Cortex of kidney (tissue), 1 donor: ENCODE data around the gene GALNT15.

Source experiments
- DNase-seq: peaks from one replicate; lab custom pipeline; 2025; lab: John Stamatoyannopoulos, UW

Gene GALNT15

DNA sequence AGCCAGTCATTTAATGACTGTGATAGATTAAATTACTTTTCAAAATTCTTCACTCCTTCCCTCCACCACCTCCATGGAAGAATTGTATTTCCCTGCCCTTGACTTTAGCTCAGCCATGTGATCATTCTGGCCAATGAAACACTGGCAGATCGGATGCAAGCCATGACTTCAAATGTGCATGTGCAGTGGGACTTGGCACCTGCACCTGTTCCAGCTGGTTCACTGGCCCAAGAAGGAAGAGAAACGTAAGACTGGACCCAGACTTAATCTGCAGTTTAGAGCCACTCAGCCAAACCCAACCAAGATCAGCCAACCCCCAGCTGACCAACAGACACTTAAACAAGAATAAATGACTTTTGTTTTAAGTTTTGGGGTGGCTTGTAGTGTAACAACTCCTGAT, 78.5 kb downstream of the GALNT15 start:
- DNase-seq = no peak

DNA sequence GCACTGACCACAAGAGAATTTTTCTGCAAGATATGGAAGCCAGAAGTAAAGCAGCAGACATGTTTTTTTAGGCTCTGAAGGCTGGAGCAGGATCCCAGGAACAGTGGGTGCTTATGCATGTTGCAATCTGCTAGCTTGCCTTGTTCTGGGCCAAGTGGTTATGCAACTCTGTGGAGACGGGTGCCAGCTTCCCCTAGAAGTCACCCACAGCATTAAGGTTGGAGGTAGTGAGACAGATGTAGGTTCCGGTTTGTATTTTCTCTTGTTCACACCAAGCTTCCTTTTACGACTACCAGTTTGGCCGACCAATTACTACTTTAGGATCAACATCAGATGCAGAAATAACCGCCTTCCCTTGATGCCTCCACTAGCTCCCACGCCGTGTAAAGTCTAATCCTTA, 79.1 kb downstream of the GALNT15 start:
- DNase-seq = no peak

DNA sequence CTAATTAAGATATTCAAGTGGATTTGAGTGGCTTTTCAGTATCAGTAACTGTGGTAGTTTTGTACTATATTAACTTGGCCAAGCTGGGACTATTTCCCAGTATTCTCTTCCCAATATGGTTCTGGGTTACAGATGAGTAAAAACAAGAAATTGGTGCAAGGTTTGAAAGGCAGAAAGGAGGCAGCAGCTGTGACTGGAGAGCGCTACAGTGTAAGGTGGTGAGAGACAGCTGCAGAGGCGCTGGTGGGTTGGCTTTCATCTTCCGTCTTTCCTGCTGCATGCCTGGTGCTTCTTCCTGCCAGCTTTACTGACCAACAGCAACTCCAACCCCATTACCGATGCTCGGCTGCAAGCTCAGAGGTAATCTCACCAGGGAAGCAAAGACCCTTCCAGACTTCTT, 80.4 kb downstream of the GALNT15 start:
- no peak for DNase-seq

DNA sequence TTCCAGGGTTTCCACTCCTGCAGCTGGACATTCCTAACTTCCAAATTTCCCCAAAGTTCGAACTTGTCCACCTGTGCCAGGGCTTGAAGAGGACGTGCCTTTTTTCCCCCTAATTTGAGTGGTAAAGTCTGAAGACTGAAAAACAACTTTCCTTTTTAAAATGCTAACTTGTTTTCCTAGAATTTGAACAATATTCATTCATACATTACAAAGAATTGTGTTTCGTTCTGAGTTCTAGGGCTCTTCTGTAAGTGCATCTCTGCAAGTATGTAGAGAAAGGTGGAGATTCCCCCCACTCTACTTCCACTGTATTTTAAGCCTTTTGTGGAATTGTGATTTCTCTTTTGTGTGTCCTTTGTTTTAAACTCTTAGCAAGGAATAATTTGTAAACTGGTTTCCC, 80.8 kb downstream of the GALNT15 start:
- DNase-seq = no peak

DNA sequence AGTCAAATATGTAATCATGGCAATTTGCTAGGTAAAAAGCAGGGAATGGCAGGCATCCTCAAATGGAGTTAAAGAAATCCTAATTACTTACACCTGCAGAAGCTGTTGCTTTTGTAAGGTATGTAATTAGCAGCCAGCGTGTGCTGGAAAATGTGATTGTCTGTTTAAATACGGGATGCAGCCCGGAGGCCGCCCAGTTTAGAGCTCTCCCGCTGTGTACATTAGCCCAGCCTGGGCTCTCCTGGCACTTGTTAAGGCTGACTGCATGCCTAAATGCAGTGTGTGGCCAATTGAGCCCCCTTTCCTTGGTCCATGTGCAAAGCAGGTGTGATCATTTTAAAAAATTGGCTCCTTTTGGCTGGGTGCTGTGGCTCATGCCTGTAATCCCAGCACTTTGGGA, 81.2 kb downstream of the GALNT15 start:
- DNase-seq = no peak

DNA sequence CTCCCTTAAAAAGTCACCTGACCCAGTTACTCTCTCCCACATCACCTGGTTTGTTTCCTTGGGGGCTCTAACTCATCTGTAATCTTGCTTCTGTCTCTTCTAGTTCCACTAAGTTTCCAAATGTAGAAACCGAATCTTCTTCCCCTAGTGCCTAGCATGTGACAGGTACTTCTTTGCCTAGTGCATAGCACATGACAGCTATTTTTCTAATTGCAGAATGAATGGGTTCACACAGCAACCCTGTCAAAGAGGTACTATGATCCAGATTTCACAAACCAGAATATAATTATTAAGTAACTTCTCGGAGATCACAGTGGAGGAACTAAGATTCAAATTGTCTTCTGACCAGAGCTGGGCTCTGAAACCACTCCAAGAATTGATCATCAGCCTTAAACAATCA, 82.8 kb downstream of the GALNT15 start:
- DNase-seq = no peak

DNA sequence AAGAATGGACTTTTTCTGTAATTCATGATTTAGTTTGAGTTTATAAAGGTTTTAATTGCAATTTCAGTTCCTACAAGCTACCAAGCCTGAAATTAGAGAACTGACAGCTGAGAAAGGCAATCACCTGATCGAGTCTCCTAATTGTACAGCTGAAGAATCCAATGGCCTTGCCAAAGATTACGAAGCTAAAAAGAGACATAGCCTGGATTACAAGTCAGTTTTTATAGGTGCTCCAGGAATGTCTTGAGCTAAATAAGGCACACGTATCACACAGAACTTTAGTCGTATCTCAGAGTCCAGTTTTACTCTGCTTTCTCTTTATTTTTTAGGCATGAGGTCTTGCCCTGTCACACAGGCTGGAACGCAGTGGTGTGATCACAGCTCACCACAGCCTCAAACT, 83.7 kb downstream of the GALNT15 start:
- DNase-seq = no peak

DNA sequence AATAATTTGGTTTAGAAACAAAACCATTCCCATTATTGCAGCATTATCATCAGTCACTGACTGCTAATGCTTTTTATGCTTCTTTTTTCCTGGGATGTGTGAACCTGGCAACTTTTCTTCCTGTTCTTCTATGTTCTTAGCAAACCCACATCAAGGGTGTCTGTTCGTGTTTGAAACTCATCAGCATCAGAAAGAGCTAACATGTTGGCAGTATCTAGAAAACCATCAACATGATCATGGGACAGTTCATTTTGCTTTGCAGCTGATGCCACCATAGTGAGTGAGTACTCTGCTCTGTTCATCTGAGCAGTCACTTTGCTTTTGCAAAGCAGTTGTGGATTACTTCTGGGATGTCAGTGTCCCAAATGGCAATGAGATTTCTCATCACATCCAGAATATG, 84.4 kb downstream of the GALNT15 start:
- DNase-seq = no peak

DNA sequence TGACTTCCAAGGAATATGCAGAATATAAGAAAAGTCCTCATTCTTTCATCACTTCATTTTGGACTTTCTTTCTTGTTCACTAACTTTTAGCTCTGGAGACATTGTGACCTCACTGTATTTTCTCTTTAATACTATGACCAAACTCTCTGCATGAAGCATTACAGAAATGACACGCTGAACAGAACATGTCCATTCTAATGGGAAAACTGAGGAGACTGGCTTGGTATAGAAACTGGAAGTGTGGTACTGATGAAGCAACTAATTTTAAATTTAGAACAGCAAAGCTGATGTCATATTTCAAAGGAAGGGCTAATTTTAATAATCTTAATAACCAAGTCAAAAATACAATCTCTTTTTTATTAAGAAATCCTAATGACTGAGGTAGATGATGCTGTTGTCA, 85.6 kb downstream of the GALNT15 start:
- no peak for DNase-seq

DNA sequence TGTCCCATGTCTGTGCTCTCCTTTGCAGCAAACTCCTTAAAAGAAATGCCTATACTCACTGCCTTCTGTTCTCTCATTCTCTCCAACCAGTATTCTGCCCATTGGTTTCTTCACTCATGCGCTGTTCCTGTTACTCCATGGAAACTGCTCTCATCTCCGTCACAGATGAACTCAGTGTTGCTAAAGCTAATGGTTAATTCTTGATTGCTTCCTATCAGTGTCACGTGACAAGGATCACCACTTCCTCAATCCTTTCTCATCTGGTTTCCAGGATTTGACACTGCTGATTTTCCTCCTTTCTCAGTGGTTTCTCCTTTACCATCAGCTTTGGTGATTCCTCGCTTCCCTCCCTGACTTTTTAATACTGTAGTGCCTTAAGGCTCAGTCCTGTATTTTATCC, 87.7 kb downstream of the GALNT15 start:
- no peak for DNase-seq

DNA sequence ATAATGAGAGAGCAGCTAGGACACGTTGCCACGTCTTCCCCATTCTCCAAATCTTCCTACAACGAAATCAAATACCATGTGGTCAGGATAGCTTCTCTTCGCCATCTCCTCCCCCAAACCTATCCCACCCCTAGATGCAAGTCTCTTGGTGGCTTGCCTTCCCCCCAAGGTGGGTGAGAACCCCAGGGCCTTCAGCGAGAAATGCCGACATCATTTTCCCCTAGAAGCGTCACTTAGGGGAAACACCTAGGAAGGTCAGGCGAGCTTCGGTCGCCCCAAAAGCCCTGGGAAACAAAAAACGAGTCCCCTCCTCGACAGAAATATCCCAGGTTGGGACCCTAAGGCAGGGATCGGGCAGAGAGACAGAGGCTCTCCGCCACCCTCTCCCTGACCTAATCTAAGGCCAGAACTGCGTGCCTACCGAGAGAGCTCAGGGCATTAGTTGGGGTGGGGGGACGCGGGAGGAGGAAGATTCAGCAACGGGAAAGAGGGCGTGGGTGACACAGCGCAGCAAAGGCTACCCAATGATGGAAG, 89.8 kb downstream of the GALNT15 start:
- DNase-seq = no peak

DNA sequence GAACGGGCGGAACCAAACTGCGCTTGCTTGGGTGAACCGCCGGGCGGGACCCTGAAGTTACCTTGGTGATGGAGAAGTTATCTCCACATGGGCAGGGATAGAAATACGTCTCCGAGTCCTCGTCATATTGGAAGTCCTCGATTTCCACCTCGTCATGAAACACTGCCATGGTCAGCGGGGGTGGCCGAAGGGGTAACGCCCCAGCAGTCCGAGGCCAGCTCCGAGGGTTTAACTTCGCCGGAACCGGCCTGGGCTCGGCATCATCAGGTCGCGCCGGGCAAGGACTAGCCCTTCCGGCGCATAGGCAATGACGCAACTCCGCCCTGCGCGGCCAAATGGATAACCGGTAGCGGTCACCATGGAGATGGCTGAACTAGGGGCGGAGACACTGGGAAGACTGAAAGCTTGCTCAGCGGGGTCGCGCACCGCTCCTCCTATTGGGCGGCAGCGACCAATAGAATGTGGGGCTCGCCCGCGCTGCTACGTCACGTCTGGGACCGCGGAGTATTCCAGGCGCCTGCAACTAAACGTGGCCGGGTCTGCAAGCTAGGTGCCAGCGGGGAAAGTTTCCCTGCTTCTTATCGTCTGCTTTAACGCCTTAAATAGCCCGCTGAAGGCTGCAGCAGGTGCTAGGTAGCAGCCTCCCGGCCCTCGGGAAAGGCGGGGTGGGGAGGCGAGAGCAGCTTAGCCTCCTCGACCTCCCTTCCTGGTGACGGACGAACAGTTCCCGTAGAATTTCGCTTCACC, 90.4 kb downstream of the GALNT15 start, which contains the start of the genes DPH3 and OXNAD1:
Gene DPH3 (minus strand): TSS at position 236 of the 747 bp plus-strand sequence. CDS start 67 bp downstream, at position 169.
Gene OXNAD1 (plus strand): TSS at position 505 of the 747 bp plus-strand sequence. CDS start 5,741 bp downstream, outside the sequence.
- peak; percentile 76 for DNase-seq

DNA sequence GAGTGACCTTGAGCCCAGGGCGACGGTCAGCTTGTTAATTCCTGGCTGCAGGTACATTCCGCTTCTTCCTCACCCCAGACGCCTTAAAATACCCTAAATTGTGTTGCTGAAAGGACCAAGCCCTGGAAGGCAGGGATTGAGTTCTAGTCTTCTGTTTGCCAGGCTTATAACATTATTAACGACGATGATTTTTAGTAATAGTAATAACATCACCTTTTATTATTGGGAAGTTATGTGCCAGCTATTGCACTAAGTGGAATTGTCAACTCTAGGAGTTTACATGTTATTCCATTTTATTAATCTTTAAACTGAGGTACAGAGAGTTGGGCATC, 90.9 kb downstream of the GALNT15 start:
- DNase-seq = no peak

DNA sequence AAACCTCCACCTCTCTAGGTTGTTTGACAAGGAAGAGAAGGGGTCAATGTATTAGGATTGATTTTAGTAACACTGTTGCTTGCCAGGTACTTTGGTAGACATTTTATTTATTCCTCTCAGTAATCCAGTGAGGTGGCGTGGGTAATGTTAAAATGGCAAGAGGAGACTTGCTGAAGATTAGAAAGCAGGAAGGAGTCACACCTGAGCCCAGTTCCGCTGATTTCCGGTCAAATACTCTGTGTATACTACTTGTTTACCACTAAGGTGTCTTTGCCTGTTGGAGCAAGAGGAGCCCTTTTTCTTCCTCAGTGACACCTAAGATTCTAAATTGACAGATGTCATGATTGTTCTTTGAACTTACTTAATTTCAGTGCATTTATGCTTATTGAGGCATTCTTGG, 92.2 kb downstream of the GALNT15 start:
- DNase-seq = no peak

DNA sequence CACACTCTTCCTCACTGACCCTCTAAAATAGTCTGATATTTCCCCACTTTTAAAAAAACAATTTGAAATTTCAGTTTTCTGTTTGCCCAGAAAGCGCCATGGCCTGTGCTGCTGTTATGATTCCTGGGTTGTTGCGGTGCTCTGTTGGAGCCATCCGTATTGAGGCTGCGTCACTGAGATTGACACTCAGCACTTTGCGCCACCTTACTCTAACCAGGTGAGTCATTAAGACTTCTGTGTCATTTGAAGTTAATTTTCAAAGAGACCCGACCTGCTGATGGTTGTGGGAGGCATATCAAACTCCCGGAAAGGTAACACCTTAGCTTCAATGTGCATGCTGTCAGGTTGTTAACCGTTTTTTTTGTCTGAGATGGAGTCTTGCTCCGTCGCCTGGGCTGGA, 96.4 kb downstream of the GALNT15 start:
- no peak for DNase-seq

DNA sequence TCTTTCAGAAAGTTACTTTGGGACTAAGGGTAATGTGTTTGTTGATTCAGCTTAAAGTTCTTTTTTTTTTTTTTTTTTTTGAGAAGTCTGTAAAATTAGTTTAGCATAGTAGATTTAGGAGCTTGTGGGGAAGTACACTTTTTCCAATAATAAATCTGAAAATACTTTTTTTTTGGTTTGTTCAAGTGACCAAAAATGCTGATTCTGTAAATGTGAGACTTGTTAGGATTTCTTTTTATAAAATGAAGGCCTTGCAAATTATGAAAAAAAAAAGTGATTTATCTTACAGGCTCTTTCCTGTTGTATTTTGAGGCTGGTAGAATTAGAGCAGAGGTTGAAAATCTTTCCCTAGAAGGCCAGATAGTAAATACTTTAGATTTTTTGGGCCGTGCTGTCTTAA, 98.1 kb downstream of the GALNT15 start:
- no peak for DNase-seq

DNA sequence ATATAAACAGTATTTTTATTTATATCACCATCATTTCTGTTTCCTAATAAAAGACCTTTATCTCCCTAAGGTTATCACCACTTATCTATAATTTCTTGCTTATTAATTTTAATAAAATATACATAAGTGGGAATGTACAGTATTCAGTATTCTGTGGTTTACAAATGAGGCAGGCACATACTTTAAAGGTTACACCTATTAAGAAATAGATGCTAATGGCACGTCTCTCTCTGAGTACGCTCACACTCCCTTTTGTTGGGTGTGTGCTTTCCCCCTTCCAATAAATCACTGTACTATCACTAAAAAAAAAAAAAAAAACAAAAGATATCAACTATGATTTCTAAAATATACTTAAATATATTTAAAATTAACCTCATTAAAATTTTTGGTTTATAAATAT, 99.4 kb downstream of the GALNT15 start:
- DNase-seq = no peak

DNA sequence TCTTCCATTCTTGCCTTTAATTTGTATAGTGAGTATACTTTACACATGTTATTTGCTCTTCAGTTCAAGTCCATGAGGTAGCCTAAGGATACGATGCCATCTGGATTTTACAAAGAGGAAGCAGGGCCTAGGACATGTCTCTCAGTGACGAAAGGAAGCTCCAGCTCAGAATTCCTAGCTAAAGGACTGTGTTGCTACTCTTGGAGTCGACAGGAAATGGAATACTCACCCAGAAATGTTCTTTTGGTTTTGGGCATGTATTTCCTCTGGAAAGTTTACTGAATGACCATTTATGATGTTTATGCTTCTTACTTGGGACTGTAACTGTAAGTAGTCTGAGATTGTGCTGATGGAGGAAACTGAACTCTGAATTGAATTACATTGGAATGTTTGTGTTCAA, 103.0 kb downstream of the GALNT15 start:
- DNase-seq = no peak

DNA sequence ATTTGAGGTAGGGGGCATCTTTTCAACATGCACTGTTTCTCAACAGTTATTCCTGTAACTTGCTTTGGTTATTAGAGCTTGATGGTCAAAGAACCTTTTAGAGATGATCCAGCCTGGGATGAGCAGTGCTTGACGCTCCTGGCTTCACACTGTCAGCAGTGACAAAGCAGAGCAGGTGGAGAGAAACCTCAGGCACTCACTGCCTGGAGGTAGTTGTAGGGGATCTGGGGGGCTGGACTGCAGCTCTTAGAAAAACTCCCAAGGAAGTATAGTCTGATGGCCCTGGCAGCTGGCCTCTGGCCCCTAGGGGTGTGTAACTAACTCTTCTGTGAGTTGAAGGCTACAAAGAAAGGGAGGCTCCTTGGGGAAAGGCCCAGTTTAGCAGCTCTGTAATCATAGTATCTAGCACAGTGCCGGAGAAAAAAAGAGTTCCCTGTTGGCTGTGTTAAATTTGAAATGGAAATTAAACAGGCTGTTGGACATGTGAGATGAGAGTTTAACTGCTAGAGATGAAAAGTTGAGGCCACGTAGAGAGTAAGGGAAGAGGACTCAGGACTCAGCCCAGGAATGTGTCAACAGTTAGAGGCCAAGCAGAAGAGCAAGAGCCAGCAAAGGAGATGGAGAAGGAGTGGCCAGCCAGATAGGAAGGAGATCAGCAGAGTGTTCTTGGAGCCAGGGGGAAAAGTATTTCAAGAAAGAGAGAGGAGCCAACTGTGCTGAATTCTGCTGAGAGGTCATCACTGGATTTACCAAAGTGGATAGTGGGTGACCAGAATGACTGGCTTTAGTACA, 104.7 kb downstream of the GALNT15 start:
- no peak for DNase-seq

DNA sequence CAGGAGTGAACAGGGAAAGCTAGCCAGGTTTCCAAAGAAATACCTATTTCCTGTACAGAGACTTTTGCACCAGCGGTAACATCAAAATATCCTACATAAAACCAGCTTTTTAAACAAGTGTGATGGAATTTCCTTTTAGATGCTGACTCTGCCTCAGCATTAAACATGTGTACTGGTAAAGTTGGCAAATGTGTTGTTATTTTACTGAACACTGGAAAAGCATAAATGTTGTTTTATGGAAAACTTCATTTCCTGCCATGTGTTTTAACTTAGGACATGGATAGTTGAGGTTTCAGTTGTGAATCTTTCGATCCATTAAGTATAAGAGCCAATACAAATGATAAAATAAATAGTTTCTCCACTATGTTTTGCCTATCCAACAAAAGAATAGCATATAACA, 106.2 kb downstream of the GALNT15 start:
- DNase-seq = no peak
